IgD-negative memory B cell (primary cell): ENCODE results near the gene TPGS1. TPM values are rescaled to one million over a fixed set of nuclear protein-coding genes. Genes with fewer than 3 reads are reported as not detected.

Source experiments
- H3K27ac Mint-ChIP-seq, 3 donors: one replicate each; pipeline ENCODE4 v1.8.0; 2020 to 2022; ENCODE audit warnings: mild to moderate bottlenecking in 3 of 3, mixed read lengths in 3 of 3, moderate library complexity in 1 of 3
- H3K27me3 Mint-ChIP-seq: one replicate; pipeline ENCODE4 v1.8.0; 2021; ENCODE audit warnings: mixed read lengths
- H3K36me3 Mint-ChIP-seq: one replicate; pipeline ENCODE4 v1.8.0; 2020; ENCODE audit warnings: mild to moderate bottlenecking, mixed read lengths
- H3K4me1 Mint-ChIP-seq, 3 donors: one replicate each; pipeline ENCODE4 v1.8.0; 2020 to 2022; ENCODE audit warnings: mixed read lengths in 3 of 3, mild to moderate bottlenecking in 1 of 3
- H3K4me3 Mint-ChIP-seq, 4 donors: one replicate each; pipeline ENCODE4 v1.8.0; 2020 to 2022; ENCODE audit warnings: mild to moderate bottlenecking in 4 of 4, mixed read lengths in 4 of 4, moderate library complexity in 3 of 4
- H3K9me3 Mint-ChIP-seq, 3 donors: one replicate each; pipeline ENCODE4 v1.8.0; 2020 to 2021; ENCODE audit warnings: mixed read lengths in 3 of 3, mild to moderate bottlenecking in 1 of 3
- polyA plus RNA-seq: library from polyadenylated mRNA; unstranded; fragments of 300-500 nt; fragmentation: Illumina TruSeq; gene quantifications from one replicate; pipeline ENCODE4 v1.2.3, GENCODE V29; 2021

TPGS1 gene
- polyA plus RNA-seq, 1 donor from 2014 or later = 13.8 TPM

GRCh38 chr19:485077-485476 lies 22.2 kb upstream of the TPGS1 start:
- H3K4me1 Mint-ChIP-seq = peaks cover 0 to 2% (median 0%) of the 10 kb centered on the region in 3 donors
- no peaks in the 10 kb centered on the region for H3K36me3 Mint-ChIP-seq
- H3K27ac Mint-ChIP-seq = peak overlapping the region; percentile 11 to 59 (median 35)
- H3K4me3 Mint-ChIP-seq = peak overlapping the region in 1 of 4 donors; percentile 29
- H3K27me3 Mint-ChIP-seq = peaks cover 4% of the 10 kb centered on the region
- H3K9me3 Mint-ChIP-seq = peaks cover 0 to 3% (median 0%) of the 10 kb centered on the region in 3 donors

GRCh38 chr19:485583-486236 lies 21.6 kb upstream of the TPGS1 start:
- peaks cover 4% of the 10 kb centered on the region for H3K27me3 Mint-ChIP-seq

GRCh38 chr19:488505-489417 lies 18.5 kb upstream of the TPGS1 start:
- peak overlapping the region; percentile 39 to 86 (median 53) for H3K27ac Mint-ChIP-seq
- H3K27me3 Mint-ChIP-seq = peaks cover 4% of the 10 kb centered on the region
- H3K9me3 Mint-ChIP-seq = no peaks in the 10 kb centered on the region
- H3K36me3 Mint-ChIP-seq = no peaks in the 10 kb centered on the region
- peaks cover 0 to 4% (median 2%) of the 10 kb centered on the region in 3 donors for H3K4me1 Mint-ChIP-seq
- H3K4me3 Mint-ChIP-seq = peak overlapping the region; percentile 76 to 85 (median 82)

More at GRCh38 chr19:485583-486236, 21.6 kb upstream of the TPGS1 start:
- Mint-ChIP-seq H3K9me3 (no peaks in the 10 kb centered on the region), H3K36me3 (no peaks in the 10 kb centered on the region), H3K4me3 (peak overlapping the region in 2 of 4 donors; percentile 57 to 81), H3K4me1 (peaks cover 0 to 2% (median 0%) of the 10 kb centered on the region in 3 donors), H3K27ac (peak overlapping the region in 1 of 3 donors; percentile 64)

GRCh38 chr19:489418-490196 lies 17.7 kb upstream of the TPGS1 start:
- no peaks in the 10 kb centered on the region for H3K9me3 Mint-ChIP-seq
- peak overlapping the region; percentile 60 to 79 (median 75) for H3K4me3 Mint-ChIP-seq
- peaks cover 0 to 5% (median 2%) of the 10 kb centered on the region in 3 donors for H3K4me1 Mint-ChIP-seq
- no peaks in the 10 kb centered on the region for H3K36me3 Mint-ChIP-seq
- H3K27me3 Mint-ChIP-seq = peaks cover 4% of the 10 kb centered on the region
- H3K27ac Mint-ChIP-seq = peak overlapping the region; percentile 13 to 67 (median 39)

GRCh38 chr19:491146-491741 lies 16.1 kb upstream of the TPGS1 start:
- H3K27ac Mint-ChIP-seq = no peak overlapping the region
- H3K4me1 Mint-ChIP-seq = peaks cover 0 to 5% (median 2%) of the 10 kb centered on the region in 3 donors
- H3K9me3 Mint-ChIP-seq = no peaks in the 10 kb centered on the region
- no peak overlapping the region for H3K4me3 Mint-ChIP-seq
- H3K27me3 Mint-ChIP-seq = peaks cover 4% of the 10 kb centered on the region
- H3K36me3 Mint-ChIP-seq = no peaks in the 10 kb centered on the region

DNA sequence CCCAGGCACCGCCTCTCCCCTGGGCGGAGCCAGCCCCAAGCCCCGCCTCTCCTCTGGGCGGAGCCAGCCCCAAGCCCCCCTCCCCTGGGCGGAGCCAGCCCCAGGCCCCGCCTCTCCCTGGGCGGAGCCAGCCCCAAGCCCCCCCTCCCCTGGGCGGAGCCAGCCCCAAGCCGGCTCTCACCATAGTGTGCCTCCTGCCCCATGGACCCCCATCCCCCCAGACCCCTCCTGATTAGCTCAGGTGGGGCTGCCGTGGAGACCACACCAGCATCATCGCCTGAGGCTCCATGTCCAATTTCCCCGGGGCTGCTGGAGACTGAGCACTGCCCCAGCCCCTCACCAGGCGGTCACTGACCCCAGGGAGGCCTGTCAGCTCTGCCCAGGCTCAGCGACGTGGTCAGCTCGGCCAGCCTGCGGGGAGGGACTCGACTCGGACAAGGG lies 15.2 kb upstream of the TPGS1 start:
- Mint-ChIP-seq H3K4me1 (peaks cover 0 to 5% (median 2%) of the 10 kb centered on the region in 3 donors), H3K27me3 (peaks cover 4% of the 10 kb centered on the region), H3K9me3 (no peaks in the 10 kb centered on the region), H3K27ac (no peak overlapping the region), H3K36me3 (no peaks in the 10 kb centered on the region), H3K4me3 (no peak overlapping the region)

DNA sequence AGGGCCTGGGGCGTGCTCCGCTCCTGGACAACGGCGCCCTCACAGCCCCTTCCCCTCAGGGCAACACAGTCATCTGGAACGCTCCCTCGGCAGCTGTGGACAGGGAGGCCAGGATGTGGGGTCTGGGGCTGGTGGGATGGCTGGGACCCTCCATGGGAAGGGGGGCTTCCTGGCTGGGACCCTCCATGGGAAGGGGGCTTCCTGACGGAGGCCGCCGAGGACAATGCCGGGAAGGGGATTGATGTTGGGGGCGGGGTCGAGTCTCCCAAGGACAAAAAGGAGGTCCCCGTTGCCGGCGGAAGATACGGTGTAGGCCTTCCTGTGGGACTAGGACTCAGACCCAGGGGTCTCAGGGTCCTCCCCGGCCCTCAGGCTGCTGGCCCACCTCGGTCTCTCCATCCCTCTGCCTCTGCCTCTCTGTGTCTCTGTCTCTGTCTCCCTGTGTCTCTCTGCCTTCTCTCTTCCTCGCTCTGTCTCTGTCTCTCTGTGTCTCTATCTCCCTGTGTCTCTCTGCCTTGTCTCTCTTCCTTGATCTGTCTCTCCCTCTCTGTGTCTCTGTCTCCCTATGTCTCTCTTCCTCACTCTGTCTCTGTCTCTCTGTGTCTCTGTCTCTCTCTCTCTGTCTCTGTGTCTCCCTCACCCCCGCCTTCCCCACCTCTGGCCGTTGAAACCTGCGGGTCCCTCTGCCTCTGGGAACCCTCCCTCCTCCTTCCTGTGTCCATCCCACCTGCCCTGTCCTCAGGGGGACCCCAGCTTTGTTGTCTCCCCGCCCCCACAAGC lies 13.7 kb upstream of the TPGS1 start:
- Mint-ChIP-seq H3K9me3 (no peaks in the 10 kb centered on the region), H3K36me3 (no peaks in the 10 kb centered on the region), H3K27ac (peak overlapping the region in 1 of 3 donors; percentile 68), H3K4me1 (peaks cover 0 to 3% (median 2%) of the 10 kb centered on the region in 3 donors), H3K27me3 (peaks cover 10% of the 10 kb centered on the region), H3K4me3 (no peak overlapping the region)

GRCh38 chr19:494171-495080 lies 12.9 kb upstream of the TPGS1 start:
- Mint-ChIP-seq H3K36me3 (no peaks in the 10 kb centered on the region), H3K27me3 (peaks cover 14% of the 10 kb centered on the region), H3K27ac (no peak overlapping the region), H3K4me1 (peaks cover 0 to 3% (median 2%) of the 10 kb centered on the region in 3 donors), H3K9me3 (no peaks in the 10 kb centered on the region), H3K4me3 (no peak overlapping the region)

GRCh38 chr19:495081-495401 lies 12.3 kb upstream of the TPGS1 start:
- H3K27ac Mint-ChIP-seq = no peak overlapping the region
- no peak overlapping the region for H3K4me3 Mint-ChIP-seq
- no peaks in the 10 kb centered on the region for H3K9me3 Mint-ChIP-seq
- peaks cover 0 to 3% (median 2%) of the 10 kb centered on the region in 3 donors for H3K4me1 Mint-ChIP-seq
- H3K36me3 Mint-ChIP-seq = no peaks in the 10 kb centered on the region
- peaks cover 16% of the 10 kb centered on the region for H3K27me3 Mint-ChIP-seq

- no peaks in the 10 kb centered on the region for H3K9me3 Mint-ChIP-seq
- no peak overlapping the region for H3K27ac Mint-ChIP-seq
- peaks cover 0 to 3% (median 2%) of the 10 kb centered on the region in 3 donors for H3K4me1 Mint-ChIP-seq
Observed at GRCh38 chr19:495402-496111, 11.7 kb upstream of the TPGS1 start.

DNA sequence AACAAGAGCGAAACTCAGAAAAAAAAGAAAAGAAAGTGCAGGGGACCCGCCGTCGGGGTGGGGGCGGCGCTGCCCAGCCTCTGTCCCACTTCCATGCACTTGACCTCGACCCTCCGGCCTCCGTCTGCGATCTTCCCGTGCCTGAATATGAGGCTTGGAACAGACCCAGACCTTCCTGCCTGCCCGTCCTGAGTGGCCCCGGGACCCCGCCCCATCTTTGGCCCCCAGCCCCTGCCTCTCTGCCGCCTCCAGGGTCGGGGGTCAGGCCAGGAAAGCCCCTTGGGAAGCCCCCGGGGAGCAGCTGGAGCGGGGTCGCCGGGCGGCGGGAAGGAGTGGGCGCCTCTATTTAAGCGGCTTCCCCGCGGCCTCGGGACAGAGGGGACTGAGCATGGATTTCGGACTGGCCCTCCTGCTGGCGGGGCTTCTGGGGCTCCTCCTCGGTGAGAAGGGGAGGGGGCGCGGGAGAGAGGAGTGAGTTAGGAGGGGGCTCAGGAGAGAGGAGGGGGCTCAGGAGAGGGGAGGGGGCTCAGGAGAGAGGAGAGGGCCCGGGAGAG lies 11.1 kb upstream of the TPGS1 start, which contains the start of gene MADCAM1:
Gene MADCAM1 (plus strand): TSS at position 375 of the 554 bp plus-strand sequence. CDS start 14 bp downstream, at position 389.
- Mint-ChIP-seq H3K27ac (no peak within 1 kb of the TSS), H3K4me3 (peak within 1 kb of the TSS in 2 of 4 donors; percentile 22 to 72), H3K27me3 (peaks cover 16% of the 10 kb centered on the region), H3K9me3 (no peaks in the 10 kb centered on the region), H3K36me3 (no peaks in the 10 kb centered on the region), H3K4me1 (peaks cover 0 to 3% (median 2%) of the 10 kb centered on the region in 3 donors)

More at GRCh38 chr19:495402-496111, 11.7 kb upstream of the TPGS1 start:
- no peaks in the 10 kb centered on the region for H3K36me3 Mint-ChIP-seq
- peaks cover 16% of the 10 kb centered on the region for H3K27me3 Mint-ChIP-seq
- peak overlapping the region in 2 of 4 donors; percentile 22 to 72 for H3K4me3 Mint-ChIP-seq

DNA sequence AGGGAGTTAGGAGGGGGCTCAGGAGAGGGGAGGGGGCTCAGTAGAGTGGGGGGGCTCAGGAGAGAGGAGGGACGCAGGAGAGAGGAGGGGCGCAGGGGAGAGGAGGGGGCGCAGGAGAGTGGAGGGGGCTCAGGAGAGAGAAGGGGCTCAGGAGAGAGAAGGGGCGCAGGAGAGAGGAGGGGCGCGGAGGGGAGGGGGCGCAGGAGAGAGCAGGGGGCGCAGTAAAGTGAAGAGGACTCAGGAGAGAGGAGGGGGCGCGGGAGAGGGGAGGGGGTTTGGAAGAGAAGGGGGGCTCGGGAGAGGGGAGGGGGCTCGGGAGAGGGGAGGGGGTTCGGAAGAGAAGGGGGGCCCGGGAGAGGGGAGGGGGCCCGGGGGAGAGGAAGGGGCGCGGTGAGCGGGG lies 10.3 kb upstream of the TPGS1 start:
- H3K36me3 Mint-ChIP-seq = no peaks in the 10 kb centered on the region
- peaks cover 16% of the 10 kb centered on the region for H3K27me3 Mint-ChIP-seq
- no peak overlapping the region for H3K4me3 Mint-ChIP-seq
- no peaks in the 10 kb centered on the region for H3K9me3 Mint-ChIP-seq
- H3K27ac Mint-ChIP-seq = no peak overlapping the region
- peaks cover 0 to 3% (median 2%) of the 10 kb centered on the region in 3 donors for H3K4me1 Mint-ChIP-seq
